A673 (cell line): ENCODE data around the gene PBX1.

Experiments used
- EZH2 ChIP-seq: fragments of 200-600 bp; sonication (generic); IDR thresholded peaks from 2 replicates; pipeline ENCODE4 v1.6.1; 2017; ENCODE audit warnings: borderline replicate concordance, low read depth, mild to moderate bottlenecking, mixed read lengths, antibody characterized with exemption, low read length; ENCODE audit not compliant: poor library complexity, severe bottlenecking
- TF ChIP-seq, protein P1 (sequence below): fragments of 300-800, 200-600 bp; sonication (generic); conservative IDR thresholded peaks from 2 replicates; pipeline ENCODE4 v1.5.1; 2017; ENCODE audit warnings: low read depth, mild to moderate bottlenecking, antibody characterized with exemption, low read length, moderate library complexity, mixed read lengths

DNA sequence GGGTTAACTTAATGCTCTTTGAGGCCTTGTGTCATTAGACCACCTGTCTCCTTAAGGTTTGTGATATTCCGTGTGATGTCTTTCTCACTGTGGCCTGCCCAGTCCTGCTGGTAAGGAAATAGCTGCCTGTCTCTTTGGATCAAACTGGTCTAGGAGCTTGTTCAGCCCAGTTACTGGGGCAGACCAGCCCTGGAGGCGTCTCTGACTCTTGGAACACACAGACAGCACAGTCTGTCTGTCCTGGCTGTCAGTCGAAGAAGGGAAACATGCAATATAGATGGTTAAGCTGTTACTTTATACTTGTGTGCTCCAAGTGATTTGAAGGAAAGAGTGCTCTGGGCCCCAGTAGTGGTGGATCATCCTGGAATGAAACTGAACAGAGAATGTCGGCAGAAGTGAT lies 20.4 kb downstream of the PBX1 start:
- TF ChIP-seq, protein P1, sequence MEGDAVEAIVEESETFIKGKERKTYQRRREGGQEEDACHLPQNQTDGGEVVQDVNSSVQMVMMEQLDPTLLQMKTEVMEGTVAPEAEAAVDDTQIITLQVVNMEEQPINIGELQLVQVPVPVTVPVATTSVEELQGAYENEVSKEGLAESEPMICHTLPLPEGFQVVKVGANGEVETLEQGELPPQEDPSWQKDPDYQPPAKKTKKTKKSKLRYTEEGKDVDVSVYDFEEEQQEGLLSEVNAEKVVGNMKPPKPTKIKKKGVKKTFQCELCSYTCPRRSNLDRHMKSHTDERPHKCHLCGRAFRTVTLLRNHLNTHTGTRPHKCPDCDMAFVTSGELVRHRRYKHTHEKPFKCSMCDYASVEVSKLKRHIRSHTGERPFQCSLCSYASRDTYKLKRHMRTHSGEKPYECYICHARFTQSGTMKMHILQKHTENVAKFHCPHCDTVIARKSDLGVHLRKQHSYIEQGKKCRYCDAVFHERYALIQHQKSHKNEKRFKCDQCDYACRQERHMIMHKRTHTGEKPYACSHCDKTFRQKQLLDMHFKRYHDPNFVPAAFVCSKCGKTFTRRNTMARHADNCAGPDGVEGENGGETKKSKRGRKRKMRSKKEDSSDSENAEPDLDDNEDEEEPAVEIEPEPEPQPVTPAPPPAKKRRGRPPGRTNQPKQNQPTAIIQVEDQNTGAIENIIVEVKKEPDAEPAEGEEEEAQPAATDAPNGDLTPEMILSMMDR = no peak
- TF ChIP-seq EZH2 = no peak
